WI38 (cell line): ENCODE measurements around the gene HLA-DMA.

Experiments used
- H3K4me3 ChIP-seq: 2 replicates; pipeline ENCODE4 v1.5.1; 2011; ENCODE audit warnings: low read depth, mild to moderate bottlenecking, control low read depth, low read length
- TF ChIP-seq, protein P1 (sequence below): IDR thresholded peaks from 2 replicates; pipeline ENCODE4 v1.5.1; 2012; ENCODE audit warnings: low read depth, mild to moderate bottlenecking, control low read depth, low read length

HLA-DMA gene

DNA sequence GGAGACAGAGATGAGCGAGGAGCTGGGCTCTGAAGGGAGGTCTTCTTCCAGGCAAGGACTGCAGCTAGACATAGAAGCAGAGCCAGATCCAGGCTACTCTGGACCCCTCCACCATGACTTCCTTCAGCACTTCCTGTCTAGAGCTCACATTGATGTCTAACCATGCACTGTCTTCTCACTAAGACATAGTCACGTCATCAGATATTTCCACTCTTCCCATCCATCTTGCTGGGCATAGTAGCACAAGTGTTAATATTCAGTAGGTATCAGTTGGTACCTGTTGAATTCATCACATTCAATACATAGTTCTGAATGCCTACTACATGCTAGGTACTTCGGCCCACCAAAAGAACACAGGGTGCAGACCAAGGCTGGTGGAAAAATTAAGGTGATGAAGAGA is 2.9 kb downstream of the HLA-DMA start:
- TF ChIP-seq, protein P1, sequence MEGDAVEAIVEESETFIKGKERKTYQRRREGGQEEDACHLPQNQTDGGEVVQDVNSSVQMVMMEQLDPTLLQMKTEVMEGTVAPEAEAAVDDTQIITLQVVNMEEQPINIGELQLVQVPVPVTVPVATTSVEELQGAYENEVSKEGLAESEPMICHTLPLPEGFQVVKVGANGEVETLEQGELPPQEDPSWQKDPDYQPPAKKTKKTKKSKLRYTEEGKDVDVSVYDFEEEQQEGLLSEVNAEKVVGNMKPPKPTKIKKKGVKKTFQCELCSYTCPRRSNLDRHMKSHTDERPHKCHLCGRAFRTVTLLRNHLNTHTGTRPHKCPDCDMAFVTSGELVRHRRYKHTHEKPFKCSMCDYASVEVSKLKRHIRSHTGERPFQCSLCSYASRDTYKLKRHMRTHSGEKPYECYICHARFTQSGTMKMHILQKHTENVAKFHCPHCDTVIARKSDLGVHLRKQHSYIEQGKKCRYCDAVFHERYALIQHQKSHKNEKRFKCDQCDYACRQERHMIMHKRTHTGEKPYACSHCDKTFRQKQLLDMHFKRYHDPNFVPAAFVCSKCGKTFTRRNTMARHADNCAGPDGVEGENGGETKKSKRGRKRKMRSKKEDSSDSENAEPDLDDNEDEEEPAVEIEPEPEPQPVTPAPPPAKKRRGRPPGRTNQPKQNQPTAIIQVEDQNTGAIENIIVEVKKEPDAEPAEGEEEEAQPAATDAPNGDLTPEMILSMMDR, result no peak

DNA sequence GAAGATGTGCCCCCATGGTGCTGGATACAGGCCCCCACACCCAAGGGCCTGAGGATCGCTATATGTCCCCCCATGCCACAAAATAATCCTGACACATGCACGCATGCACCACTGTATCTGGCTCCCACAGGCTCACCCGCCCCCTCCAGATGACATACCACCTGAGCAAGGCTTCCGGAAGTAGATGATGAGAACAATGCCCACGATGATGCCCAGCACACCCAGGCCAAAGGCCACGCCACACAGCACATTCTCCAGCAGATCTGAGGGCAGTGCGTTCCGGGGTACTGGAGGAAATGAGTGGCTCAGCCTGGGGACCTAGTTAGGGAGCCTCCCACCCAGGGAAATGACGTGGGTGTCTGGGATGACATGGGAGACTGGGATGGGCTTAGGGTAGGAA is 3.8 kb downstream of the HLA-DMA start:
- TF ChIP-seq, protein P1, result no peak

More for the DNA sequence above, 2.9 kb downstream of the HLA-DMA start:
- no peak overlapping the region for H3K4me3 ChIP-seq

DNA sequence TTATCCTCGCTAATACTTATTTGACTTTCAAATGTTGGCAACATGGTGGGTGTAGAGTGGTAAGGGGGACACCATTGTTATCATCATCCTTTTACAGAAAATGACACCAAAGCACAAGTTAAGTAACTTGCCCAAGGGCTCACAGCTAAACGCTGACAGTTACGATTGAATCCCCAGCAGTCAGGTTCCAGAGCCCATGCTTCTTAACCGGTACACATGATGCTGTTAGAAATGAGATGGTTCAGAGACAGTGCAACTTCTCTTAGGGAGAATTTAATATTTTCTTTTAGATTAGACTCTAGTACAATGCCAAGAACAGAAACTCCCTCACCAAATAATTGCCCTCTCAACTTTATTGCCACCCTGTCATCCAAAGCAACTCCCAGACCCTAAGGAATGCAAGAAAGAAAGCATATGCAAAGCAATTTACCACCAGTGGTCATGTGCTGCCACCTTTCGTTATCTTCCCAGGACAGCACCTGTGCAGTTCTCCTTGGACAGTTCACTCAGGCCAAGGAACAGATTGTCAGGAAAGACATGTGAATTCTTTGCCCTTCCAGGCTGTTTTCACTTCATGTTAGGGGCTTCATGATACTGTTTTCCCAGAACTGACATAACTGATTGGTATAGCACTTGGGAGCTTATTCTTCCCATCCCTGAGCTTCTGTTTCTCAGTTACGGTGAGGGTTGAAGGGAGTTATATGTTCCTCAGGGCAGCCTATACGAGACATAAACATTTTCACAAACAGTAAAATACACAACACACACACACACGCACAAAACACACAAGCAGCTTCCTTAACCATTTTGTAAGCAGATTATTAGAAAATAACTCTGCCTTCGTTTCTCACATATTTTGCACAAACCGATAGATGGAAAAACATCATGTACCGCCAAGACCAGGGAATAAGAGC is 5.1 kb downstream of the HLA-DMA start:
- TF ChIP-seq, protein P1, result no peak
- no peak overlapping the region for H3K4me3 ChIP-seq

More for the DNA sequence above, 3.8 kb downstream of the HLA-DMA start:
- no peak overlapping the region for H3K4me3 ChIP-seq

DNA sequence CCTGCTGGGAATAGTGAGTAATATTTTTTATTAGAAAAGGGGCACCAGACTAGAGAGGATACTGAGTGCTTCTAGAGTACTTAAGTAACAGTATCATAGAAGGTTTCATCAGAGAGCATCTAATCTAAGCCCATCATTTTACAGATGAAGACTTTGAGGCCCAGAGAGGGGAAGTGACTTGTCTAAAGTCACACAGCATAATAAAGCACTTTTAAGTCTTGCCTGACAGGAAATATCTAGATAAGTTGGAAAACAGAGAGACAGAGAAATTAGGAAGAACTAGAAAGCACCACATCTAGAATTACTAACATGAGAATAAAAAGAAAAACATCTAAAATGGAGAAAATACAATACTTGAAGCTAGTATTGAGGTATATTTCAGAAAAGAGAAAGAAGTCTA is 6.0 kb downstream of the HLA-DMA start:
- H3K4me3 ChIP-seq, result no peak overlapping the region
- TF ChIP-seq, protein P1, result no peak

DNA sequence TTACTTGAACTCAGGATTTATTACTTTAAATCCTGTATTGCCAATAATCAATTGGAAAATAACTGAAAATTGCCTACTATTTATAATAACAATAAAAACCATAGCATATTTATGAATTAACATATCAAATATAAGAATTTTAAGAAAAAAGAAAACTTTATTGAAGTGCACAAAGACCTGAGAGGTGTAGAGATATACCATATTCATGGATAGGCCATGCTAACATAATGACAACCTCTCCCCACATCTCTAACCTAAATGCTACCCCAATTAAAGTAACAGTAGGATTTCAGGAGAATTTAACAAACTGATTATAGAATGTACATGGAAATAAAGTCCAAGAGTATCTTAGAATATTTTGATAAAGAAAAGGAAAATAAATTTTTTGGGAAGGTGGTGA is 6.9 kb downstream of the HLA-DMA start:
- no peak overlapping the region for H3K4me3 ChIP-seq
- TF ChIP-seq, protein P1, result no peak

DNA sequence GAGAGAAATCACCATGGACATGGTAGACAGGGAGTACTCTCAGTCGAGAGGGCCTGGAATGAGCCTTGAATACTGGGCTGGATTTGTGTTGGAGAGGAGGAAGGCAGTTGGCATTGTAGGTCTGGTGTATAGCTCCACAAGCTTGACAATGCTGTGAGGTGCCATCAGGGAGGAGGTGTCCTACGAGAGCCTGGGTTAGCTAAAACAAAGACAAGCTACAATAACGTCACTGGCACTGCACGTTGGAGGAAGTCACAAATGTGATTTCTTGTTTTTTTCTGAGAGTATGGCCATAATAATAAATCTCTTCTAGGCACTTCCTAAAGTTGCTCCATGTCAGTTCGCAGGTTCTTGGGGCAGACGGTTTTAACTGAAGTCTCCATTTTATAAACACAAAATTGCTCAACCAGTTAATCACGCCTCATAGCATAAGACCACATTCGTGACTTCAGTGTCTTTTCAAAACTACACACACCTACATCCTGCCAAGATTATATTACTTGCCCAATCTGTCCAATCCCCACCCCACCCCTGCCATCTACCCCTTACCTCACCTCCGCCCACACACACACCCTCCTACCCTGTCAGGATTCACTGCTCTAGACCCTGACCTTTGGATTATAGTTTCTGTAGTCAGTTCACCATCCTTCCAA is 7.7 kb downstream of the HLA-DMA start:
- H3K4me3 ChIP-seq, result no peak overlapping the region

More for the DNA sequence above, 7.7 kb downstream of the HLA-DMA start:
- TF ChIP-seq, protein P1, result no peak
